ENCODE results near the gene CDKAL1. TPM values are rescaled to one million over a fixed set of nuclear protein-coding genes. Genes with fewer than 3 reads are reported as not detected.

The CDKAL1 gene
- total and polyA plus RNA-seq, 2 of the 13 experiments (the other 11 are each of a cell fraction or from before 2014, with no cell fraction given) = 9.5 to 27.7 TPM

- ATAC-seq = no peak
- in situ Hi-C loops (cut with HindIII; ENCODE audit: extremely low pct_ligation_motif_present, low pct_unique_long_range_greater_than_20kb) = no loop called here
- TF ChIP-seq ZFX (CRISPR knock-in tag; IDR thresholded peaks at IDR 0.05; ENCODE audit: low read depth) = no peak
- no peak for TF ChIP-seq ZNF292 (CRISPR knock-in tag; IDR thresholded peaks at IDR 0.05; ENCODE audit: borderline replicate concordance, low read depth)
- TF ChIP-seq, protein P1, sequence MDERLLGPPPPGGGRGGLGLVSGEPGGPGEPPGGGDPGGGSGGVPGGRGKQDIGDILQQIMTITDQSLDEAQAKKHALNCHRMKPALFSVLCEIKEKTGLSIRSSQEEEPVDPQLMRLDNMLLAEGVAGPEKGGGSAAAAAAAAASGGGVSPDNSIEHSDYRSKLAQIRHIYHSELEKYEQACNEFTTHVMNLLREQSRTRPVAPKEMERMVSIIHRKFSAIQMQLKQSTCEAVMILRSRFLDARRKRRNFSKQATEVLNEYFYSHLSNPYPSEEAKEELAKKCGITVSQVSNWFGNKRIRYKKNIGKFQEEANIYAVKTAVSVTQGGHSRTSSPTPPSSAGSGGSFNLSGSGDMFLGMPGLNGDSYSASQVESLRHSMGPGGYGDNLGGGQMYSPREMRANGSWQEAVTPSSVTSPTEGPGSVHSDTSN (CRISPR knock-in tag; IDR thresholded peaks at IDR 0.05) = no peak
- TF ChIP-seq ZNF282 (IDR thresholded peaks at IDR 0.05; ENCODE audit: partially characterized antibody) = no peak
- no peak for TF ChIP-seq ZNF264 (CRISPR knock-in tag; IDR thresholded peaks at IDR 0.05)
- TF ChIP-seq, protein P2, sequence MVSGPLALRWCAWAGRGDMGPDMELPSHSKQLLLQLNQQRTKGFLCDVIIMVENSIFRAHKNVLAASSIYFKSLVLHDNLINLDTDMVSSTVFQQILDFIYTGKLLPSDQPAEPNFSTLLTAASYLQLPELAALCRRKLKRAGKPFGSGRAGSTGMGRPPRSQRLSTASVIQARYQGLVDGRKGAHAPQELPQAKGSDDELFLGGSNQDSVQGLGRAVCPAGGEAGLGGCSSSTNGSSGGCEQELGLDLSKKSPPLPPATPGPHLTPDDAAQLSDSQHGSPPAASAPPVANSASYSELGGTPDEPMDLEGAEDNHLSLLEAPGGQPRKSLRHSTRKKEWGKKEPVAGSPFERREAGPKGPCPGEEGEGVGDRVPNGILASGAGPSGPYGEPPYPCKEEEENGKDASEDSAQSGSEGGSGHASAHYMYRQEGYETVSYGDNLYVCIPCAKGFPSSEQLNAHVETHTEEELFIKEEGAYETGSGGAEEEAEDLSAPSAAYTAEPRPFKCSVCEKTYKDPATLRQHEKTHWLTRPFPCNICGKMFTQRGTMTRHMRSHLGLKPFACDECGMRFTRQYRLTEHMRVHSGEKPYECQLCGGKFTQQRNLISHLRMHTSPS (CRISPR knock-in tag; IDR thresholded peaks at IDR 0.05; ENCODE audit: low read depth) = no peak
- no peak for TF ChIP-seq ATF6 (CRISPR knock-in tag; conservative IDR thresholded peaks at IDR 0.05)
- no peak for TF ChIP-seq THYN1 (CRISPR knock-in tag; IDR thresholded peaks at IDR 0.05; ENCODE audit: borderline replicate concordance, low read depth)
- no peak for TF ChIP-seq SOX5 (CRISPR knock-in tag; IDR thresholded peaks at IDR 0.05; ENCODE audit: borderline replicate concordance)
- no peak for TF ChIP-seq AKAP8 (CRISPR knock-in tag; IDR thresholded peaks at IDR 0.05)
- TF ChIP-seq, protein P3, sequence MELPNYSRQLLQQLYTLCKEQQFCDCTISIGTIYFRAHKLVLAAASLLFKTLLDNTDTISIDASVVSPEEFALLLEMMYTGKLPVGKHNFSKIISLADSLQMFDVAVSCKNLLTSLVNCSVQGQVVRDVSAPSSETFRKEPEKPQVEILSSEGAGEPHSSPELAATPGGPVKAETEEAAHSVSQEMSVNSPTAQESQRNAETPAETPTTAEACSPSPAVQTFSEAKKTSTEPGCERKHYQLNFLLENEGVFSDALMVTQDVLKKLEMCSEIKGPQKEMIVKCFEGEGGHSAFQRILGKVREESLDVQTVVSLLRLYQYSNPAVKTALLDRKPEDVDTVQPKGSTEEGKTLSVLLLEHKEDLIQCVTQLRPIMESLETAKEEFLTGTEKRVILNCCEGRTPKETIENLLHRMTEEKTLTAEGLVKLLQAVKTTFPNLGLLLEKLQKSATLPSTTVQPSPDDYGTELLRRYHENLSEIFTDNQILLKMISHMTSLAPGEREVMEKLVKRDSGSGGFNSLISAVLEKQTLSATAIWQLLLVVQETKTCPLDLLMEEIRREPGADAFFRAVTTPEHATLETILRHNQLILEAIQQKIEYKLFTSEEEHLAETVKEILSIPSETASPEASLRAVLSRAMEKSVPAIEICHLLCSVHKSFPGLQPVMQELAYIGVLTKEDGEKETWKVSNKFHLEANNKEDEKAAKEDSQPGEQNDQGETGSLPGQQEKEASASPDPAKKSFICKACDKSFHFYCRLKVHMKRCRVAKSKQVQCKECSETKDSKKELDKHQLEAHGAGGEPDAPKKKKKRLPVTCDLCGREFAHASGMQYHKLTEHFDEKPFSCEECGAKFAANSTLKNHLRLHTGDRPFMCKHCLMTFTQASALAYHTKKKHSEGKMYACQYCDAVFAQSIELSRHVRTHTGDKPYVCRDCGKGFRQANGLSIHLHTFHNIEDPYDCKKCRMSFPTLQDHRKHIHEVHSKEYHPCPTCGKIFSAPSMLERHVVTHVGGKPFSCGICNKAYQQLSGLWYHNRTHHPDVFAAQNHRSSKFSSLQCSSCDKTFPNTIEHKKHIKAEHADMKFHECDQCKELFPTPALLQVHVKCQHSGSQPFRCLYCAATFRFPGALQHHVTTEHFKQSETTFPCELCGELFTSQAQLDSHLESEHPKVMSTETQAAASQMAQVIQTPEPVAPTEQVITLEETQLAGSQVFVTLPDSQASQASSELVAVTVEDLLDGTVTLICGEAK (IDR thresholded peaks at IDR 0.05) = no peak
- TF ChIP-seq, protein P3 (CRISPR knock-in tag; IDR thresholded peaks at IDR 0.05) = no peak
Measured at GRCh38 chr6:20665290-20665689, 131.0 kb downstream of the CDKAL1 start.

More at GRCh38 chr6:20665290-20665689, 131.0 kb downstream of the CDKAL1 start:
- ChIA-PET CTCF (ENCODE audit: low intra/inter-chr PET ratio, low total read pairs) (no interaction called here), POLR2A (no interaction called here)
- H3K4me3 ChIP-seq (replicated peaks in 1 of 3; ENCODE audit: insufficient read depth in 1 of 3, low read depth in 2 of 3, low read length in 3 of 3) = no peak overlapping the region
- no peaks in the 10 kb centered on the region for H4K20me1 ChIP-seq (ENCODE audit: insufficient read depth, low read length)
- H3K9me3 ChIP-seq (ENCODE audit: low read length) = no peaks in the 10 kb centered on the region
- peaks cover 8% of the 10 kb centered on the region; the same call in 1 of the 2 replicates for H3K4me1 ChIP-seq (ENCODE audit: insufficient read depth, low read length)
- no peak for FAIRE-seq
- no peak overlapping the region for H3K27ac ChIP-seq (ENCODE audit: extremely low read length, insufficient read depth, low read length)
- H3K36me3 ChIP-seq (replicated peaks in 1 of 2; ENCODE audit: control insufficient read depth in 1 of 2, insufficient read depth in 2 of 2, low read length in 2 of 2) = no peaks in the 10 kb centered on the region
- no peak overlapping the region for H3K4me2 ChIP-seq (ENCODE audit: low read depth, low read length)
- H3K27me3 ChIP-seq (ENCODE audit: control insufficient read depth in 1 of 2, insufficient read depth in 2 of 2, low read length in 2 of 2) = no peaks in the 10 kb centered on the region
- no peak for DNase-seq (ENCODE audit: low spot score)
- intact Hi-C loops (cut with micrococcal nuclease; ENCODE audit: unreplicated experiment) = no loop called here
- BruUV-seq (replicated peaks) = no TSS peak
- WGBS (ENCODE audit: low lambda C conversion rate) = 97% methylated on average over 2 of the region's 2 CpGs
- peaks cover 4% of the 10 kb centered on the region for H3K79me2 ChIP-seq (ENCODE audit: insufficient read depth, low read length)
- H3K9ac ChIP-seq (ENCODE audit: insufficient read depth, low read depth, low read length) = no peak overlapping the region
- no peak overlapping the region for H2AFZ ChIP-seq (ENCODE audit: low read length)
